GM23338 (cell line): ENCODE results near the gene SPX.

ENCODE experiments used
- EZH2 ChIP-seq: fragments of 200-600 bp; sonication (generic); IDR thresholded peaks from one replicate; pipeline ENCODE4 v1.8.0; 2017; ENCODE audit warnings: antibody characterized with exemption, mild to moderate bottlenecking, low read depth; ENCODE audit not compliant: unreplicated experiment
- EZH2phosphoT487 ChIP-seq: fragments of 200-600 bp; sonication (generic); IDR thresholded peaks from one replicate; pipeline ENCODE4 v1.8.1; 2018; ENCODE audit warnings: antibody characterized with exemption; ENCODE audit not compliant: unreplicated experiment
- TF ChIP-seq, protein P1 (sequence below), 2 experiments: fragments of 200-600 bp in 1 of 2; sonication (generic) in 1 of 2; conservative IDR thresholded peaks; 2 replicates each; pipeline versions ENCODE4 v1.5.1 to v1.6.1; 2016 to 2017; ENCODE audit warnings: antibody characterized with exemption in 2 of 2, low read depth in 2 of 2, mild to moderate bottlenecking in 2 of 2, moderate library complexity in 1 of 2
- TF ChIP-seq, protein P2 (sequence below): IDR thresholded peaks from one replicate; pipeline ENCODE4 v1.6.1; 2018; ENCODE audit warnings: antibody characterized with exemption; ENCODE audit not compliant: unreplicated experiment

DNA sequence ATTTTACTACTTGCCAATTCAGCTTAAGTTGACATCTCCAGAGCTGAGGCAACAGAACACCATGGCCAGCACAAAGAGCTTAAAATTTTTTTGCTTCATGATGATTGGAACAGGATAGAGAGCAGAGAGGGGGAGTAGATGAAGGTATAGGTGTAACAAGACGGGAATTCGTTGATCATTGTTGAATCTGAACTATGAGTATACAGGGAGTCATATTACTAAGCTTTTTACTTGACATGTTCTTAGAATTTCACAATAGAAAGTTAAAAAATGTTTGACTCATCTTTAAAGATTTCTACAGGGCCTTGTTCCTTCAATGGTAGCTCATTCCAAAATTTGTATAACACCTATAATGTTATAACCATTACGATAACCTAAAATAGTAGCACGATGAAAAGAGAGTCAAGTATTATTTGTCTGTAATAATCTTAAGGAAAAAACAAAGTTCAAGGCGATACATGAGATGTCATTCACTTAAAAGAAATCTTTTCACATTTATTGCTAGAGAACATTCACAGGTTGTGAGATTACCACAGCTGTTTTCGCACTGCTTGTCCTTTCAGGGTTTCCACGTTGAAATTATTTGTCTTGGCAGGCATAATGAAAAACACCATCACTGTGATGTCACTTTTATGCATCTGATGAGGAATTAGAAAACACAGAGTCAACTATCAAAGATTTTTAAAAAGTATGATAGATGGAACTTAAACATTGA lies 33.9 kb downstream of the SPX start:
- TF ChIP-seq, protein P1, sequence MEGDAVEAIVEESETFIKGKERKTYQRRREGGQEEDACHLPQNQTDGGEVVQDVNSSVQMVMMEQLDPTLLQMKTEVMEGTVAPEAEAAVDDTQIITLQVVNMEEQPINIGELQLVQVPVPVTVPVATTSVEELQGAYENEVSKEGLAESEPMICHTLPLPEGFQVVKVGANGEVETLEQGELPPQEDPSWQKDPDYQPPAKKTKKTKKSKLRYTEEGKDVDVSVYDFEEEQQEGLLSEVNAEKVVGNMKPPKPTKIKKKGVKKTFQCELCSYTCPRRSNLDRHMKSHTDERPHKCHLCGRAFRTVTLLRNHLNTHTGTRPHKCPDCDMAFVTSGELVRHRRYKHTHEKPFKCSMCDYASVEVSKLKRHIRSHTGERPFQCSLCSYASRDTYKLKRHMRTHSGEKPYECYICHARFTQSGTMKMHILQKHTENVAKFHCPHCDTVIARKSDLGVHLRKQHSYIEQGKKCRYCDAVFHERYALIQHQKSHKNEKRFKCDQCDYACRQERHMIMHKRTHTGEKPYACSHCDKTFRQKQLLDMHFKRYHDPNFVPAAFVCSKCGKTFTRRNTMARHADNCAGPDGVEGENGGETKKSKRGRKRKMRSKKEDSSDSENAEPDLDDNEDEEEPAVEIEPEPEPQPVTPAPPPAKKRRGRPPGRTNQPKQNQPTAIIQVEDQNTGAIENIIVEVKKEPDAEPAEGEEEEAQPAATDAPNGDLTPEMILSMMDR (conservative IDR thresholded peaks at IDR 0.05; ENCODE audit: low read depth in 2 of 2): no peak
- TF ChIP-seq EZH2: no peak
- TF ChIP-seq, protein P2, sequence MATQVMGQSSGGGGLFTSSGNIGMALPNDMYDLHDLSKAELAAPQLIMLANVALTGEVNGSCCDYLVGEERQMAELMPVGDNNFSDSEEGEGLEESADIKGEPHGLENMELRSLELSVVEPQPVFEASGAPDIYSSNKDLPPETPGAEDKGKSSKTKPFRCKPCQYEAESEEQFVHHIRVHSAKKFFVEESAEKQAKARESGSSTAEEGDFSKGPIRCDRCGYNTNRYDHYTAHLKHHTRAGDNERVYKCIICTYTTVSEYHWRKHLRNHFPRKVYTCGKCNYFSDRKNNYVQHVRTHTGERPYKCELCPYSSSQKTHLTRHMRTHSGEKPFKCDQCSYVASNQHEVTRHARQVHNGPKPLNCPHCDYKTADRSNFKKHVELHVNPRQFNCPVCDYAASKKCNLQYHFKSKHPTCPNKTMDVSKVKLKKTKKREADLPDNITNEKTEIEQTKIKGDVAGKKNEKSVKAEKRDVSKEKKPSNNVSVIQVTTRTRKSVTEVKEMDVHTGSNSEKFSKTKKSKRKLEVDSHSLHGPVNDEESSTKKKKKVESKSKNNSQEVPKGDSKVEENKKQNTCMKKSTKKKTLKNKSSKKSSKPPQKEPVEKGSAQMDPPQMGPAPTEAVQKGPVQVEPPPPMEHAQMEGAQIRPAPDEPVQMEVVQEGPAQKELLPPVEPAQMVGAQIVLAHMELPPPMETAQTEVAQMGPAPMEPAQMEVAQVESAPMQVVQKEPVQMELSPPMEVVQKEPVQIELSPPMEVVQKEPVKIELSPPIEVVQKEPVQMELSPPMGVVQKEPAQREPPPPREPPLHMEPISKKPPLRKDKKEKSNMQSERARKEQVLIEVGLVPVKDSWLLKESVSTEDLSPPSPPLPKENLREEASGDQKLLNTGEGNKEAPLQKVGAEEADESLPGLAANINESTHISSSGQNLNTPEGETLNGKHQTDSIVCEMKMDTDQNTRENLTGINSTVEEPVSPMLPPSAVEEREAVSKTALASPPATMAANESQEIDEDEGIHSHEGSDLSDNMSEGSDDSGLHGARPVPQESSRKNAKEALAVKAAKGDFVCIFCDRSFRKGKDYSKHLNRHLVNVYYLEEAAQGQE: no peak
- TF ChIP-seq EZH2phosphoT487: no peak
